HG03159 (cell line): ENCODE results near the gene NBAS.

ENCODE experiments used
- ATAC-seq: cut with Tn5 transposase; IDR thresholded peaks from one replicate; pipeline ENCODE4 v1.9.1; 2021; ENCODE audit warnings: mild to moderate bottlenecking, moderate library complexity; ENCODE audit not compliant: unreplicated experiment

The NBAS gene

GRCh38 chr2:15377202-15377601 lies 183.9 kb downstream of the NBAS start:
- no peak for ATAC-seq

GRCh38 chr2:15372019-15372418 lies 189.1 kb downstream of the NBAS start:
- no peak for ATAC-seq

GRCh38 chr2:15369129-15369528 lies 192.0 kb downstream of the NBAS start:
- ATAC-seq = no peak

DNA sequence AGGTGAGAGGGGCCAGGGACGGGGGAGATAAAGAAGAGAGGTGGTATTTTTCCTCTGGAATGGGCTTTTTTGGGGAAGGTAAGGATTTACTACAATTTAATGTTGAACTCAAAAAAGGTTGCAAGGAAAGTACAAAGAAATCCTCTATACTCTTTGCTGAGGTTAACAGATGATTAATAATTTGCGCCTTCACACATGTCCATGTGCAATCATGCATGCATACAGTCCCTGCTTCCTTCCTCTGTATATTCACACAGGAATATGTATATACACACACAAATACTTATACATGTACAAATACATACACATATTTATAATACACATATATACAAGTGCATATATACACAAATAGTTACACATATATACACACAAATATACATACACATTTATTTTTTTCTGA lies 193.4 kb downstream of the NBAS start:
- peak; percentile 63 for ATAC-seq

DNA sequence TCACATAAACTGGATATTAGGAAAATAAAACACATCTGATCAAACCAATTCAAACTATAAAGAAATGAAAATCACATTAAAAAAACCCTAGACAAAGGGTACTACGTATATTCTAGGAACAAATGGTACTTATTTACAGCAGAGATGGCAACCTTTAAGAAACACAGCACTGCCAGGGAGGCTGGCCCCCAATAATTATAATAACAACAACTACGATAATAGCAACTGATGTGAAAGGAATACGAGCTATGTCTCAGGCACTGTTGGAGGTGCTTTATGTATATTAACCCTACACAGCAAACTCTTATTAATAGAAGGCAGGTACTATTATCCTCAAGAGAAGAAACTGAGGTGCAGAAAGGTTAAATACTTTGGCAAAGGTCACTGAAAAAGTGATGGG lies 193.9 kb downstream of the NBAS start:
- no peak for ATAC-seq

DNA sequence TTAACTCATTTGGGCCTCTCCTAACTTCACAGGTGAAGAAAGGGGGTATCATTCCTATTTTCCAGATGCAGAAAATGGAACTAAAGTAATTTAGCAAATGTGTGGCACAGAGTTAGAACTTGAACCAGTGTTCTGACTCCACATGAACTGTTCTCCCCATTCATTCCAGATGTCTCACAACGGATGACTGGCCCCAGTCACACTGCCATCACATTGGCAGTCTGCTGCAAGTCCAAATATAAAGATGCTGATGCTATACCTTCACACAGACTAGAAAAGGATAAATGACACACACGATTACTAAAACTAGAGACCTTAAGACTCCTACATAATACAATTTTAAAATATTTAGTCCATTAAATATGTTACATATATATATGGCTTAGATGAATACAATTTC lies 195.7 kb downstream of the NBAS start:
- no peak for ATAC-seq

DNA sequence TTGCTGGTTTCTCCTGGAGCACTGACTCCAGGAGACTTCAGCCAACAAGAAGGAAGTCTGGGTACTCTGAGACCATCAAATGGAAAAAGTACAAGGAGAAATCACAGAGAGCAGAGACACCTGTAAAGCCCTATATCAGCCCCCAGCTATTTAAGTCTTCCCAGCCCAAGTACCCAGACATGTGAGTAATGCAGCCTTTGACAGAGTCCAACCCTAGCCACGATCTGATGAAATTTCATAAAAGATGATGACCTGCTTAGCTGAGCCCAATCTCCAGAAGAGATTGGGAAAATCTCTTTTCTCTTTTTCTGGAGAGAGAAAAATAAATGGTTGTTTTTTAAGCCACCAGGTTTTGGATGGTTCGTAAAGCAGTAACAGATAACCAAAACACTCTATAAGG lies 196.6 kb downstream of the NBAS start:
- no peak for ATAC-seq

DNA sequence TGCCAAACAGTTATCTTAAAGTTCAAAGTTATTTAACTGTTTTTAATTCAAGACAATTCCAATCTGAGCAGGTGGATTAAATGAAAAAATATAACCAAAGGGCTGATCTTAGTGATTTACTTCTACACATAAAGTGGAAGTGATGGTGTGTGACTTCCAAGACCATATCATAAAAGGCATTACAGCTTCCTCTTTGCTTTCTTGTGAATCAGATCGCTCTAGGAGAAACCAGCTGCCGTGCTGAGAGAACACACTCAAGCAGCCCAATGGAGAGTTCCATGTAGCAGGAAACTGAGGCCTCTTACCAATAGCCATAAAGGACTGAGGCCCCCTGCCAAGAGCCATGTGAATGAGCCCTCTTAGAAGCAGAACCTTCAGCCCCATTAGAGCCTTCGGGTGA lies 197.4 kb downstream of the NBAS start:
- no peak for ATAC-seq

GRCh38 chr2:15363142-15363541 lies 198.0 kb downstream of the NBAS start:
- no peak for ATAC-seq

- no peak for ATAC-seq
These were observed 201.2 kb downstream of the NBAS start for GRCh38 chr2:15359716-15360531.

- no peak for ATAC-seq
These were observed 203.2 kb downstream of the NBAS start for GRCh38 chr2:15357922-15358321.

GRCh38 chr2:15357186-15357585 lies 203.9 kb downstream of the NBAS start:
- no peak for ATAC-seq

- ATAC-seq = no peak
These were observed 205.7 kb downstream of the NBAS start for GRCh38 chr2:15355386-15355785.

DNA sequence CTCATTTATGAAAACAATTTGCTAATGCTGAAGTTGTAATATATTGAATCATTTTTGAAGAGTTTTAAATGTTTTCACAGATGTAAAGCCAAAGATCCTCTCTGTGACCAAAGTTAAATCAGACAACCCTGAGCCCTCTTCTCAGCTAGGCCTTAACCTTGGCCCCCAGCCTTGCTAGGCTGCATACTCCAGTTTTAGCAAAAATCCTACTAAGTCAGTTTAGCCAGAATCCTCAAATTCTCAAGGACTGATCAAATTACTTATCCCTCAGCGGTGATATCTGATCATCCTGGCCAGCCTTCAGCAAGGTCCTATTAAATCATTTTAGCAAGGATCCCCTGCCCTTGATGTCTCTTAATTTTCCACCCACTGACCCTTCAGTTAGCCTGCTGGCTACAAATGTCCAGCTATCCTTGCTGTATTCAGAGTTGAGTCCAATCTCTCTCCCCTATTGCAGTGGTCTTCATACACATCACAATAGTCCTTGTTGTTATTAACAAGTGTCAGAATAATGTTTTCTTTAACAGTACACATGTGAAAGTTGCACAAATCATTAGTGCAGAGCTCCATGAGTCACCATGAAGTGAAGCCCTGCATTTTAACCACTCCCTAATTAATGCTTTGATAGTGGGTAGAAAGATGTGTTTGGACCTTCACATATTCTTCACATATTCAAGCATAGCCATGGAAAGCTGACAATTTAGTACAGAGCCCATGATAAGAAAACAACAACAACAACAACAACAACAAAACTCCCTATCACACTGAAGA lies 206.4 kb downstream of the NBAS start:
- ATAC-seq = no peak

GRCh38 chr2:15352363-15352762 lies 208.8 kb downstream of the NBAS start:
- ATAC-seq = no peak

DNA sequence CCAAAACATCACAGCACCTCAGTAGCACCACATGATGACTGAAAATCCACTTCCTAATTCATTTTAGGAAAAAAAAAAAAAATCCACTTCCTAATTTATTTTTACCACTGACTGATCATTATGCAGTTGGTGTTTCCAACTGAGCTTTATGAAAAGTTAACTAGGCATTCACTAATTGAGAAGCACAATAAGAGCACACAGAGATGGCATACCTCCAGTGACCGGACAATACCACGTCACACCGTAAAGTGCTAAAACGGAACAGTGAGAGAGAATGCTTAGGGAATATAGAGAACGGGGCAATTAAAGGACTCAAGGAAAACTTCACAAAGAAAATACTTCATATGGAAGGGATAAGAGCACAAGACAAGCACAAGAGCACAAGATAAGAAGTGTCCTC lies 212.5 kb downstream of the NBAS start:
- ATAC-seq = no peak

DNA sequence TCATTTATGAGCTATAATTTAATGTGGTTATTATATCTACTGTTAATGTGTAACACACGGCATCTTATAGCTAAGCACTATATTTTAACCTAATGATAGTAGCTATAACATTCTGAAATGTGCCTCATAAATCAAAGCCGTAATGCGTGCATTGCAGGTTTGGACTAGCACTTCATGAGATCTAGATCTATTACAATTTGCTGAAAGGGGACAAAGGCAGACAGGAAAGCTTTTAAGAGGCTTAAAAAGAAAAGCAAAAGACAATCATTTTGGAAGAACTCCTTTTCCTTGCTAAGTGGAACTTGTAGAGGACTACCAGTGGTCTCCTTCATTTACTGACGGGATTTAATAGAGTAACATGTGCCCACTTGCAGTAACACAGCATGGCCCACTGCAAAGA lies 213.1 kb downstream of the NBAS start:
- ATAC-seq = no peak

- ATAC-seq = no peak
These were observed 214.5 kb downstream of the NBAS start for GRCh38 chr2:15346624-15347023.

- ATAC-seq = no peak
These were observed 223.0 kb downstream of the NBAS start for GRCh38 chr2:15337996-15338666.

DNA sequence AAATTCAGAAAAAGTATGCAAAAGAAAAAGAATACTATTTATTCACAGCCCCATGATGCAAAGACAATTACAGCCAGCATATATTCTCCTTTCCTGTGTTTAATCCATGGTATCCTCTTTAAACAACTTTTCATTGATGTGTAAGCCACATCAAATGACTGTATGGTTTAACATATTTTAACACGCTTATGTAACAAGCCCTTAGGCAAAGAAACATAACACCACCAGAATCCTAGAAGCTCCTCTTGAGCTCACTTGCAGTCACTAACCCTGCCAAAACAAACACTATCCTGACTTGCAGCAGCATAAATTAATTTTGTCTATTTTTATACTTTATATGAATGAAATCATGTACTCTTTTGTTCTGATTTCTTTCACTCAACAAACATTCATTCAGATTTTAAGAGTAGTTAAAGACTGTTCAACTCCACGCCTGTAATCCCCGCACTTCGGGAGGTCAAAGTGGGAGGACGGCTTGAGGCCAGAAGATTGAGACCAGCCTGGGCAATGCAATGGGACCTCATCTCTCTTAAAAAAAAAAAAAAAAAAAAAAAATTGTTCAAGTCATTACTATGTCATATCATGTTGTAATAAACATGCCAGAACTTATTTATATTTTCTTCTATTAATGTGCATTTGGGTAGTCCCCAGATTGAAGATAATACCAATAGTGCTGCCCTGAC lies 226.3 kb downstream of the NBAS start:
- ATAC-seq = no peak

GRCh38 chr2:15331787-15332186 lies 229.3 kb downstream of the NBAS start:
- ATAC-seq = no peak
